Effector memory CD4-positive, alpha-beta T cell (primary cell): ENCODE measurements around the gene SERPINA5.
"Not testable (repeated sequence)": the region's sequence is repeated elsewhere in the genome, so short reads cannot be mapped to it uniquely, and the experiment has no call there.

Experiments
- DNase-seq, 3 donors: peaks; one replicate each; pipeline ENCODE4 v3.0.0-alpha.2; 2020
- H3K27ac ChIP-seq: 2 replicates; pipeline ENCODE4 v1.7.0; 2013; ENCODE audit warnings: mild to moderate bottlenecking, low read length, moderate library complexity; ENCODE audit not compliant: insufficient read depth, poor library complexity, severe bottlenecking
- H3K27me3 ChIP-seq: replicated peaks from 2 replicates; pipeline ENCODE4 v1.7.0; 2013; ENCODE audit warnings: mild to moderate bottlenecking, low read length; ENCODE audit not compliant: insufficient read depth, control insufficient read depth, poor library complexity, severe bottlenecking
- H3K36me3 ChIP-seq: 2 replicates; pipeline ENCODE4 v1.7.0; 2013; ENCODE audit warnings: mild to moderate bottlenecking, low read length, moderate library complexity; ENCODE audit not compliant: control insufficient read depth, insufficient read depth
- H3K4me1 ChIP-seq: 2 replicates; pipeline ENCODE4 v1.7.0; 2013; ENCODE audit warnings: low read length, mild to moderate bottlenecking; ENCODE audit not compliant: control insufficient read depth, insufficient read depth, poor library complexity, severe bottlenecking
- H3K4me3 ChIP-seq: 2 replicates; pipeline ENCODE4 v1.7.0; 2013; ENCODE audit warnings: low read length, low read depth, mild to moderate bottlenecking; ENCODE audit not compliant: insufficient read depth, poor library complexity, severe bottlenecking
- H3K9me3 ChIP-seq: 2 replicates; pipeline ENCODE4 v1.7.0; 2013; ENCODE audit warnings: mild to moderate bottlenecking, low read length, moderate library complexity; ENCODE audit not compliant: control insufficient read depth

Gene SERPINA5

DNA sequence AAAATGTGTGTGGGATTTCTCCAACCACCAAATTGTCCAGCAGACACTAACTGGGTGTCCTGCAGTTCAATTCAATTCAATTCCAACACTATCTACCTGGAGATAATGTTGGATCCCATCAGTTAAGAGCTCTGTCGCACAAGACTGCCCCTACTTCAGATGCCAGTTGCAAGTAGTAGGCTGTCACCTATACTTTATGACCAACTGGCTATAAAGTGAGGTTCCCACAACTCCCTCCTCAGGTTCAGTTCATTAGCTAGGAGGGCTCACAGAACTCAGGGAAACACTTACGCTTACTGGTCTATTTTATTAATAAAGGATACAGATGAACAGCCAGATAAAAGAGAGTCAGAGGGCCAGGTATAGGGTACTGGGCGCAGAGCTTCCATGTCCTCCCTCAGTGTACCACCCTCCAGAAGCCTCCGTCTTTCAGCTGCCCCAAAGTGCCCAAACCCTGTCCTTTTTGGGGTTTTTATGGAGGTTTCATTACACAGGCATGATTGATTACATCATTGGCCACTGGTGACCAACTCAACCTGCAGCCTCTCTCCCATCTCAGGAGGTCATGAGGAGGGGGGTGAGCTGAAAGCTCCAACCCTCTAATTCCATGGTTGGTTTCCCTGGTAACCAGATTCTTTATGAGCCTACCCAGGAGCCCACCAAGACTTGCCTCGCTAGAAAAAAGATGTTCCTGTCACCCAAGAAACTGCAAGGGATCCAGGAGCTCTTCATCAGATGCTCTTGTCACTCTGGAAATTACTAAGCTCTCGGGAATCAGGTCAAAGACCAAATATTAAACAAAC, 7.5 kb upstream of the SERPINA5 start:
- Histone ChIP-seq H3K27ac (no peak overlapping the region), H3K4me1 (no peaks in the 10 kb centered on the region), H3K9me3 (no peaks in the 10 kb centered on the region), H3K4me3 (no peak overlapping the region), H3K27me3 (no peaks in the 10 kb centered on the region), H3K36me3 (no peaks in the 10 kb centered on the region)
- no peak for DNase-seq

- DNase-seq: no peak
- H3K36me3 ChIP-seq: no peaks in the 10 kb centered on the region
- no peaks in the 10 kb centered on the region for H3K4me1 ChIP-seq
- H3K4me3 ChIP-seq: no peak overlapping the region
- H3K9me3 ChIP-seq: no peaks in the 10 kb centered on the region
- H3K27me3 ChIP-seq: no peaks in the 10 kb centered on the region
- H3K27ac ChIP-seq: no peak overlapping the region
Measured at GRCh38 chr14:94574336-94574735, 6.9 kb upstream of the SERPINA5 start.

- no peak overlapping the region for H3K27ac ChIP-seq
- no peaks in the 10 kb centered on the region for H3K36me3 ChIP-seq
- H3K27me3 ChIP-seq: no peaks in the 10 kb centered on the region
- H3K9me3 ChIP-seq: no peaks in the 10 kb centered on the region
- H3K4me3 ChIP-seq: no peak overlapping the region
- no peaks in the 10 kb centered on the region for H3K4me1 ChIP-seq
- DNase-seq: no peak
Measured at GRCh38 chr14:94575730-94576585, 5.3 kb upstream of the SERPINA5 start.

DNA sequence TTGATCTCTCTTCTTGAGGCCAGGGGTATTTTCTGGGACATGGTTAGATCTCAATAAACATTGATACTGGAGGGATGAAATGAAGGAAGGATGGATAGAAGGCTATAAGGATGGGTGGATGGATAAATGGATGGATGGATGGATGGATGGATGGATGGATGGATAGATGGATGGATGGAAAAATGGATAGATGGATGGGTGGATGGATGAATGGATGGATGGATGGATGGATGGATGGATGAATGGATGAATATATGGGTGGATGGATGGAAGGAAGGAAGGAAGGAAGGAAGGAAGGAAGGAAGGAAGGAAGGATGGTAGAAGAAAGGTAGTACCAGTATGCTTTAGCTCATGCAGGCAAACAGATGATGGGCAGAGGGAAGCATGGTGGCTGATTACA, 3.8 kb upstream of the SERPINA5 start:
- not testable (repeated sequence) for DNase-seq, H3K27me3 ChIP-seq, H3K27ac ChIP-seq, H3K4me3 ChIP-seq, H3K36me3 ChIP-seq, H3K4me1 ChIP-seq, H3K9me3 ChIP-seq

DNA sequence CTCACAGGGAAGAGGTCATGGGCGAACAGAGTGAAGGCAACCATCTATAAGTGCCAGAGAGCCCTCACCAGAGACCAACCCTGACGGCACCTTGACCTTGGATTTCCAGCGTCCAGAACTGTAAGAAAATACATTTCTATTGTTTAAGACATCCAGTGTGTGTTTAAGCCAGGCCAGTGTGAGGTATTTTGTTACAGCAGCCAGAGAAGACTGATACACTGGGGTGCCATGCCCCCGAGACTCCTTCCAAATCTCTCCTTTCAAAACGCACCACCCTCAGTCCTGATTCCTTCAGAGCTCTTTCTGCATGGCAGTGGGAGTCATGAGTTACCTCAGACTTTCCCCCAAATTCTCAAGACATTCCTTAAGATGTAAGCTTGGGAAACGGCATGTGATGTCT, 2.5 kb upstream of the SERPINA5 start:
- H3K4me3 ChIP-seq: no peak overlapping the region
- H3K27ac ChIP-seq: no peak overlapping the region
- no peaks in the 10 kb centered on the region for H3K9me3 ChIP-seq
- H3K27me3 ChIP-seq: no peaks in the 10 kb centered on the region
- no peaks in the 10 kb centered on the region for H3K36me3 ChIP-seq
- H3K4me1 ChIP-seq: no peaks in the 10 kb centered on the region
- DNase-seq: no peak

DNA sequence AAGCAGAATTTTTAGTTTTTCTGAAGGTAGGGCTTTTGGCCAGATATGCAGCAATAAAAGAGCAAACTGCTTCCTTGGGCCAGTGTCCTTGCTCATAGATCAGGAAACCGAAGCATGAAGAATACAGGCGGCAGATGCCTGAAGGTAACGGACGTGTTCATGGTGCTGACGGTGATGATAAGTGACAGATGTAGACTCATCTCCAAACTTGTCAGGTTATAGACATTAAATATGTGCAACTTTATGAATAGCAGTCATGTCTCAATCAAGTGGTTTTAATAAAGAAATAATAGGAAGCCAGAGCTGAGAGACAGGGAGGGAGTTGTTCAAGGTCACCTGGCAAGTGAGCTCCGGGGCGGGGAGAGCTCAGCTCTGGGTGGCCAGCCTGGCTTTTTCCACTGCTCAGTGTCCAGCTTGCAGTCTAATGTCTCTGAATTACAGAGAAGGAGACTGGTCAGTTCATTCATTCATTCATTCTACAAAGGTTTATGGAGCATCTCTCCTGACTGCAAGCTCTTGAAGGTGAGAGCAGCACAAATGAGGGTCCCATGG, 1.0 kb downstream of the SERPINA5 start:
- Histone ChIP-seq H3K36me3 (no peaks in the 10 kb centered on the region), H3K4me1 (no peaks in the 10 kb centered on the region), H3K9me3 (no peaks in the 10 kb centered on the region), H3K27ac (no peak overlapping the region), H3K27me3 (no peaks in the 10 kb centered on the region), H3K4me3 (no peak overlapping the region)
- DNase-seq: no peak

- no peaks in the 10 kb centered on the region for H3K9me3 ChIP-seq
- no peaks in the 10 kb centered on the region for H3K27me3 ChIP-seq
- H3K36me3 ChIP-seq: no peaks in the 10 kb centered on the region
- H3K4me3 ChIP-seq: no peak overlapping the region
- H3K4me1 ChIP-seq: no peaks in the 10 kb centered on the region
- DNase-seq: no peak
- no peak overlapping the region for H3K27ac ChIP-seq
Measured at GRCh38 chr14:94582851-94583250, 1.6 kb downstream of the SERPINA5 start.

DNA sequence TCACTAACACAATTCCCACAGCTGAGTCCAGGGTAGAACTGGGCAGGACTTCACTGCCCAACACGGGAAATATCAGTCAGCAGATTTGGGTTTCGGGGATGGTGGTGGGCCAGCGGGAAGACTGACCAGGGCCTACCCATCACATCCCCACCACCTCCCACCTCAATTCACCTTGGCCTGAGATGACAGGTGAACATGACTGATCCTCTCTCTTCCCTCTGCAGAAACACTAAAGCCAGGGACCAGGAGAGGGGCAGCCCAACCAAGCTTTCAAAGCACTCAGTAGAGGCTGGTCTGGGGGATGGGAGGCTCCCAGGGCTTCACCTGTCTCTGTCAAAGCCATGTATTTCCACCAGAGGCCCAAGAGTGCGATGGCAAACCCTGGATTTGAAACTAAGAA, 2.3 kb downstream of the SERPINA5 start:
- no peak for DNase-seq
- no peak overlapping the region for H3K4me3 ChIP-seq

GRCh38 chr14:94584591-94585280, 3.5 kb downstream of the SERPINA5 start:
- H3K4me3 ChIP-seq: no peak overlapping the region
- H3K9me3 ChIP-seq: no peaks in the 10 kb centered on the region
- DNase-seq: no peak
- no peaks in the 10 kb centered on the region for H3K27me3 ChIP-seq
- no peak overlapping the region for H3K27ac ChIP-seq
- H3K36me3 ChIP-seq: no peaks in the 10 kb centered on the region
- H3K4me1 ChIP-seq: no peaks in the 10 kb centered on the region

More for the DNA sequence above, 2.3 kb downstream of the SERPINA5 start:
- no peaks in the 10 kb centered on the region for H3K4me1 ChIP-seq
- H3K36me3 ChIP-seq: no peaks in the 10 kb centered on the region
- no peaks in the 10 kb centered on the region for H3K9me3 ChIP-seq
- no peak overlapping the region for H3K27ac ChIP-seq
- H3K27me3 ChIP-seq: no peaks in the 10 kb centered on the region
